Measurements from ENCODE around the gene PCGF6.
A peak's percentile ranks its signal among the peaks of the same experiment; 100 is the strongest.

PCGF6 gene

GRCh38 chr10:103277713-103278536 lies 73.0 kb downstream of the PCGF6 start:
- no peak for DNase-seq (ENCODE audit: low read depth)
- no peak overlapping the region for H3K4me3 ChIP-seq (ENCODE audit: control insufficient read depth, low read depth, low read length)
- TF ChIP-seq, protein P1, sequence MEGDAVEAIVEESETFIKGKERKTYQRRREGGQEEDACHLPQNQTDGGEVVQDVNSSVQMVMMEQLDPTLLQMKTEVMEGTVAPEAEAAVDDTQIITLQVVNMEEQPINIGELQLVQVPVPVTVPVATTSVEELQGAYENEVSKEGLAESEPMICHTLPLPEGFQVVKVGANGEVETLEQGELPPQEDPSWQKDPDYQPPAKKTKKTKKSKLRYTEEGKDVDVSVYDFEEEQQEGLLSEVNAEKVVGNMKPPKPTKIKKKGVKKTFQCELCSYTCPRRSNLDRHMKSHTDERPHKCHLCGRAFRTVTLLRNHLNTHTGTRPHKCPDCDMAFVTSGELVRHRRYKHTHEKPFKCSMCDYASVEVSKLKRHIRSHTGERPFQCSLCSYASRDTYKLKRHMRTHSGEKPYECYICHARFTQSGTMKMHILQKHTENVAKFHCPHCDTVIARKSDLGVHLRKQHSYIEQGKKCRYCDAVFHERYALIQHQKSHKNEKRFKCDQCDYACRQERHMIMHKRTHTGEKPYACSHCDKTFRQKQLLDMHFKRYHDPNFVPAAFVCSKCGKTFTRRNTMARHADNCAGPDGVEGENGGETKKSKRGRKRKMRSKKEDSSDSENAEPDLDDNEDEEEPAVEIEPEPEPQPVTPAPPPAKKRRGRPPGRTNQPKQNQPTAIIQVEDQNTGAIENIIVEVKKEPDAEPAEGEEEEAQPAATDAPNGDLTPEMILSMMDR (conservative IDR thresholded peaks at IDR 0.05; ENCODE audit: control insufficient read depth, insufficient read depth, low read depth, low read length): no peak

GRCh38 chr10:103276896-103277712 lies 73.8 kb downstream of the PCGF6 start, which contains the start of gene INA:
Gene INA, plus strand, starts transcription at chr10:103277138. Its CDS starts 74 bp downstream, at chr10:103277212.
- peak; percentile 30 for DNase-seq (ENCODE audit: low read depth)
- TF ChIP-seq, protein P1 (conservative IDR thresholded peaks at IDR 0.05; ENCODE audit: control insufficient read depth, insufficient read depth, low read depth, low read length): no peak
- H3K4me3 ChIP-seq (ENCODE audit: control insufficient read depth, low read depth, low read length): no peak within 1 kb of the TSS

GRCh38 chr10:103276251-103276895 lies 74.6 kb downstream of the PCGF6 start:
- H3K4me3 ChIP-seq (ENCODE audit: control insufficient read depth, low read depth, low read length): no peak overlapping the region
- no peak for DNase-seq (ENCODE audit: low read depth)
- TF ChIP-seq, protein P1 (conservative IDR thresholded peaks at IDR 0.05; ENCODE audit: control insufficient read depth, insufficient read depth, low read depth, low read length): no peak

GRCh38 chr10:103273041-103273441 lies 77.9 kb downstream of the PCGF6 start:
- TF ChIP-seq, protein P1 (conservative IDR thresholded peaks at IDR 0.05; ENCODE audit: control insufficient read depth, insufficient read depth, low read depth, low read length): no peak
- no peak overlapping the region for H3K4me3 ChIP-seq (ENCODE audit: control insufficient read depth, low read depth, low read length)
- DNase-seq (ENCODE audit: low read depth): peak; percentile 100

DNA sequence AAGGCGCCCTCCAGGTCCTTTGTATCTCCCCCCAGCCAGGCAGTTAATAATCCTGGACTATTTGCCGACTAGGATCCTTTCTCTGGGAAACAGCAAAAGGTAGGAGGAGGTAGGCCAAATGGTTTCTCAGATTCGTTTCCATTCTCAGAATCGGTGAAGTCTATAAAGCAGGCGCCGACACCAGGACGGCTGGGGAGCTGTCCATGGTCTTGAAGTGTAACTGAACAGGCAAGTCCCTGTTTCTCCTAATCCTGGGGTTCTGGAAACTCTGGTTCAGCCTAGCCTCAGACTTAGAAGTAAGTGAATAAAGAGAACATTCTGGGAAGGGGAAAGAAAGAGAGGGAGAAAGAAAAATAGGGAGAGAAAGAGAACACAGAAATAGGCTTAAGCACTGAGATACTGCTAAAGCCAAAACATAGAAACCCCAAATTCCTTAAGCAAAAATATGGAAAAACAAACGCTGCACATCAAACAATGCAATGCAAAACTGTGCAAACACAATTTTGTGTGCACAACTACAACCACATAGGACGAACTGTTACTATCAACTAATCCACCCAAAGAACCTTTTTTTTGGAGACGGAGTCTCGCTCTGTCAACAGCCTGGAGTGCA lies 85.1 kb downstream of the PCGF6 start:
- DNase-seq (ENCODE audit: low read depth): peak; percentile 76
- TF ChIP-seq, protein P1 (conservative IDR thresholded peaks at IDR 0.05; ENCODE audit: control insufficient read depth, insufficient read depth, low read depth, low read length): no peak
- H3K4me3 ChIP-seq (ENCODE audit: control insufficient read depth, low read depth, low read length): no peak overlapping the region

GRCh38 chr10:103262229-103262628 lies 88.7 kb downstream of the PCGF6 start:
- TF ChIP-seq, protein P1 (conservative IDR thresholded peaks at IDR 0.05; ENCODE audit: control insufficient read depth, insufficient read depth, low read depth, low read length): no peak
- peak; percentile 15 for DNase-seq (ENCODE audit: low read depth)
- no peak overlapping the region for H3K4me3 ChIP-seq (ENCODE audit: control insufficient read depth, low read depth, low read length)

Measured in fibroblast of mammary gland (primary cell).